Tibial artery (tissue), 4 donors: ENCODE measurements around the gene CEP192.
"Not testable (repeated sequence)": the region's sequence is repeated elsewhere in the genome, so short reads cannot be mapped to it uniquely, and the experiment has no call there.

Source experiments
- DNase-seq, 2 donors: peaks; one replicate each; pipeline ENCODE4 v3.0.0-alpha.2; 2019
- H3K27ac ChIP-seq, 2 donors: fragments of 200-600 bp; sonication (generic) in 1 of 2; 1 replicate in 1 of 2; 2 replicates in 1 of 2; pipeline ENCODE4 v1.5.1; 2018 to 2019; ENCODE audit warnings: mild to moderate bottlenecking in 1 of 2
- H3K27me3 ChIP-seq, 2 donors: fragments of 200-600 bp; sonication (generic) in 1 of 2; one replicate each; pipeline versions ENCODE4 v1.5.1 to v1.6.0; 2016 to 2019
- H3K36me3 ChIP-seq, 3 donors: fragments of 200-600 bp; sonication (generic) in 2 of 3; one replicate each; pipeline ENCODE4 v1.5.1; 2016 to 2019; ENCODE audit warnings: mild to moderate bottlenecking in 2 of 3
- H3K4me1 ChIP-seq, 4 donors: fragments of 200-600 bp; sonication (generic) in 2 of 4; 1 replicate in 3 of 4; 2 replicates in 1 of 4; pipeline ENCODE4 v1.5.1; 2016 to 2019
- H3K4me3 ChIP-seq, 2 donors: fragments of 200-600 bp; sonication (generic) in 1 of 2; 1 replicate in 1 of 2; 2 replicates in 1 of 2; pipeline ENCODE4 v1.5.1; 2018 to 2019; ENCODE audit warnings: mild to moderate bottlenecking in 2 of 2
- H3K9me3 ChIP-seq, 3 donors: fragments of 200-600 bp; sonication (generic) in 1 of 3; one replicate each; pipeline ENCODE4 v1.5.1; 2016 to 2019
- intact Hi-C: fragments of 100-400 bp; cut with DNase I; formaldehyde crosslinking; loops from one replicate; pipeline ENCODE4 v1.15.0; 2023; ENCODE audit warnings: low total_unique reads
- TF ChIP-seq, protein P1 (sequence below), 2 experiments: fragments of 200-600 bp in 1 of 2; fragments of 450-650 bp in 1 of 2; IDR thresholded peaks; one replicate each; pipeline ENCODE4 v1.5.1; 2017 to 2019; ENCODE audit warnings: antibody characterized with exemption in 2 of 2, mild to moderate bottlenecking in 1 of 2, moderate library complexity in 1 of 2

CEP192 gene

DNA sequence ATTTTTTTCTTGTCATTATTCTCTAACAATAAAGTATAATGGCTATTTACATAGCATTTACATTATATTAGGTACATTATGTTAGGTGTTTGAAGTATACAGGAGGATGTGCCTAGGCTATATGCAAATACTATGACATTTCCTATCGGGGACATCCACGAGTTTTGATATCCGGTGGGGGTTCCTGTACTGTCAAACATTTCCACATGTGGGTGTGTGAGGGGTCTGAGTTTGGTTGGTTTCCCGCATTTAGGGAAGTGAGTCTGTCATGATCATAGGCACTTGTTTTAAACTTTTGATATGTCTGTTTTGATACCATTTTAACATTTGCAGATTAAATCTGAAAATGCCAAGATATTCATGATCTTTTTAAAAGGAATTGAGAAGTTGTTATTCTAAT, 76.0 kb downstream of the CEP192 start:
- TF ChIP-seq, protein P1, sequence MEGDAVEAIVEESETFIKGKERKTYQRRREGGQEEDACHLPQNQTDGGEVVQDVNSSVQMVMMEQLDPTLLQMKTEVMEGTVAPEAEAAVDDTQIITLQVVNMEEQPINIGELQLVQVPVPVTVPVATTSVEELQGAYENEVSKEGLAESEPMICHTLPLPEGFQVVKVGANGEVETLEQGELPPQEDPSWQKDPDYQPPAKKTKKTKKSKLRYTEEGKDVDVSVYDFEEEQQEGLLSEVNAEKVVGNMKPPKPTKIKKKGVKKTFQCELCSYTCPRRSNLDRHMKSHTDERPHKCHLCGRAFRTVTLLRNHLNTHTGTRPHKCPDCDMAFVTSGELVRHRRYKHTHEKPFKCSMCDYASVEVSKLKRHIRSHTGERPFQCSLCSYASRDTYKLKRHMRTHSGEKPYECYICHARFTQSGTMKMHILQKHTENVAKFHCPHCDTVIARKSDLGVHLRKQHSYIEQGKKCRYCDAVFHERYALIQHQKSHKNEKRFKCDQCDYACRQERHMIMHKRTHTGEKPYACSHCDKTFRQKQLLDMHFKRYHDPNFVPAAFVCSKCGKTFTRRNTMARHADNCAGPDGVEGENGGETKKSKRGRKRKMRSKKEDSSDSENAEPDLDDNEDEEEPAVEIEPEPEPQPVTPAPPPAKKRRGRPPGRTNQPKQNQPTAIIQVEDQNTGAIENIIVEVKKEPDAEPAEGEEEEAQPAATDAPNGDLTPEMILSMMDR (IDR thresholded peaks at IDR 0.05) = no peak
- Histone ChIP-seq H3K4me3 (no peak overlapping the region), H3K27me3 (no peaks in the 10 kb centered on the region), H3K27ac (no peak overlapping the region), H3K9me3 (no peaks in the 10 kb centered on the region), H3K4me1 (no peaks in the 10 kb centered on the region), H3K36me3 (peaks cover 41 to 54% (median 48%) of the 10 kb centered on the region in 3 donors)
- intact Hi-C loops = no loop called here
- DNase-seq = no peak

DNA sequence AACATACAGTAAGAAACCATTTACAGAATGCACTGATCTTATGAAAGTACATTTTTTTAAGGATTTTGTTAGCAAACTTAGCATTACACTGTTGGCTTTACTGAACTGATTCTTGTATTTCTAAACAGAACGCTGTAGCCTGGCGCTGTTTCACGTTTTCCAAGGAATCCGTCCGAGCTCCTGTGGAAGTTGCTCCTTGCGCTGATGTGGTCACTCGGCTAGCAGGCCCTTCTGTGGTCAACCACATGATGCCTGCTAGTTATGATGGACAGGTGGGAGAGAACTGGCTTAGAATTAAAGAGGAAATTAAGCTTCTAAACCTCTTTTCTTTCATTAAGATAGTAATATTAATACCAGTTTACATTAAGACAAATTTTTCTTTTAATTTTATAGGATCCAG, 76.8 kb downstream of the CEP192 start:
- no peak overlapping the region for H3K4me3 ChIP-seq
- intact Hi-C loops = no loop called here
- no peak overlapping the region for H3K27ac ChIP-seq

DNA sequence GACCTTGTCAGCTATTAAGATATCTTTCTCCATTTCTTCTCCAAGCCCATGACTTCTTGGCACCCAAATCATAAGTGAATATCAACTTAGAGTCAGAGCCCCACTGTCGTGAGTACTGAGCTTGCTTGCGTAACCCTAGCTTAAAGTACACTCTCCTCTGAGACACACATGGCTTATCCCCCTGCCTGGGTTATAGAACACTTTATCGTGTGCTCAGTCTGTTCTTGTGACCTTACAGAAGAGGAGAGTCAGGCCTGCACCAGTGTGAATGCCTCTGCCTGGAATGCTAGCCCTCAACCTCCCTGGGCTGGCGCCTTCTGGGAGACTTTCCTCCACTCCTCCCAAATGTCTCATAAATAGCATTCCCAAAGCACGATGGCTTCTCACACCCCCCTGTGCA, 79.3 kb downstream of the CEP192 start:
- peaks cover 50 to 87% (median 79%) of the 10 kb centered on the region in 3 donors for H3K36me3 ChIP-seq
- DNase-seq = no peak
- TF ChIP-seq, protein P1 (IDR thresholded peaks at IDR 0.05) = no peak
- H3K27me3 ChIP-seq = no peaks in the 10 kb centered on the region
- no peaks in the 10 kb centered on the region for H3K9me3 ChIP-seq
- intact Hi-C loops = no loop called here
- H3K4me1 ChIP-seq = no peaks in the 10 kb centered on the region
- no peak overlapping the region for H3K27ac ChIP-seq
- no peak overlapping the region for H3K4me3 ChIP-seq

More for the DNA sequence above, 76.8 kb downstream of the CEP192 start:
- TF ChIP-seq, protein P1 (IDR thresholded peaks at IDR 0.05) = no peak
- H3K27me3 ChIP-seq = no peaks in the 10 kb centered on the region
- H3K9me3 ChIP-seq = no peaks in the 10 kb centered on the region
- H3K4me1 ChIP-seq = no peaks in the 10 kb centered on the region
- H3K36me3 ChIP-seq = peaks cover 49 to 62% (median 54%) of the 10 kb centered on the region in 3 donors
- no peak for DNase-seq

DNA sequence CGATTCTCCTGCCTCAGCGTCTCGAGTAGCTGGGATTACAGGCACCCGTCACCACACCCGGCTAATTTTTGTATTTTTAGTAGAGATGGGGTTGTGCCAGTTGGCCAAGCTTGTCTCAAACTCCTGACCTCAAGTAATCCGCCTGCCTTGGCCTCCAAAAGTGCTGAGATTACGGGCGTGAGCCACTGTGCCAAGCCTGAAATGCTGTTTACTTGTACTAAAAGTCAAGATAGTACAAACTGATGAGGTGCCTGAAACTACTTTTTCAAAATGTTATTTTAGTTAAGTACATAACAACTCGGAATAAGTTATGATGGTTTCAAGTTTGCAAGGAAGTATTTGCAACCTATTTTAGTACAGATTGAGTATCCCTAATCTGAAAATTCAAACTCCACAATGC, 85.7 kb downstream of the CEP192 start:
- peak overlapping the region in 1 of 2 donors; percentile 24 for H3K27ac ChIP-seq
- intact Hi-C loops = no loop called here

DNA sequence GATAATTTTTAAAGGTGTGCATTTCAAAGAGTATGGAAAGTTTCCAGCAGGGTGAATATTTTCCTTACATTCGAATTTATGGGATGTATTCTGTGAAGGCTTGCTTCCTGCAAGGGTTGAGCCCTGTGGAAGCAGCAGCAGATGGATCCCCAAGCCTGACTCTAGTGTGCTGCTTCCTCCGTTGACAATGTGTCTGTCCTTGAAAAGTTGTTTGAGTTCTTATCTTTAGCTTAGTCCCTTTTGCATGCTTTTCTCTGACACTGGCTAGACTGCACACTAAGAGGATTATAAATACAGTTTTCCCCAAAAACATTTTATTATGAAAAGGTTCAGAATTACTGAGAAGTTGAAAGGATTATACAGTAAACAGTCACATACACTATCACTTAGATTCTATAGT, 86.3 kb downstream of the CEP192 start:
- no peak for DNase-seq
- H3K4me3 ChIP-seq = no peak overlapping the region
- H3K27me3 ChIP-seq = no peaks in the 10 kb centered on the region
- TF ChIP-seq, protein P1 (IDR thresholded peaks at IDR 0.05) = no peak
- intact Hi-C loops = no loop called here
- peaks cover 16 to 61% (median 38%) of the 10 kb centered on the region in 3 donors for H3K36me3 ChIP-seq
- H3K4me1 ChIP-seq = peaks cover 0 to 13% (median 0%) of the 10 kb centered on the region in 4 donors
- H3K27ac ChIP-seq = peak overlapping the region in 1 of 2 donors; percentile 24
- H3K9me3 ChIP-seq = no peaks in the 10 kb centered on the region

More for the DNA sequence above, 85.7 kb downstream of the CEP192 start:
- H3K27me3 ChIP-seq = no peaks in the 10 kb centered on the region
- no peak overlapping the region for H3K4me3 ChIP-seq
- H3K36me3 ChIP-seq = peaks cover 22 to 67% (median 44%) of the 10 kb centered on the region in 3 donors
- peaks cover 0 to 13% (median 0%) of the 10 kb centered on the region in 4 donors for H3K4me1 ChIP-seq
- TF ChIP-seq, protein P1 (IDR thresholded peaks at IDR 0.05) = no peak
- H3K9me3 ChIP-seq = no peaks in the 10 kb centered on the region
- peak; percentile 75 to 85 for DNase-seq

DNA sequence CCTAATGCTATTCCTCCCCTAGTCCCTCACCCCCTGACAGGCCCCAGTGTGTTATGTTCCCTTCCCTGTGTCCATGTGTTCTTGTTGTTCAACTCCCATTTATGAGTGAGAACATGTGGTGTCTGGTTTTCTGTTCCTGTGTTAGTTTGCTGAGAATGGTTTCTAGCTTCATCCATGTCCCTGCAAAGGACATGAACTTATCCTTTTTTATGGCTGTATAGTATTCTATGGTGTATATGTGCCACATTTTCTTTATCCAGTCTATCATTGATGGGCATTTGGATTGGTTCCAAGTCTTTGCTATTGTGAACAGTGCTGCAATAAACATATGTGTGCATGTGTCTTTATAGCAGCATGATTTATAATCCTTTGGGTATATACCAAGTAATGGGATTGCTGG, 86.9 kb downstream of the CEP192 start:
- H3K9me3 ChIP-seq, intact Hi-C loops, H3K27ac ChIP-seq, H3K27me3 ChIP-seq, H3K4me3 ChIP-seq, DNase-seq: not testable (repeated sequence)
- Histone ChIP-seq H3K4me1 (peaks cover 0 to 13% (median 0%) of the 10 kb centered on the region in 4 donors), H3K36me3 (peaks cover 10 to 57% (median 32%) of the 10 kb centered on the region in 3 donors)
